ENCODE results near the gene TGM2.
A peak's percentile ranks its signal among the peaks of the same experiment; 100 is the strongest.

DNA sequence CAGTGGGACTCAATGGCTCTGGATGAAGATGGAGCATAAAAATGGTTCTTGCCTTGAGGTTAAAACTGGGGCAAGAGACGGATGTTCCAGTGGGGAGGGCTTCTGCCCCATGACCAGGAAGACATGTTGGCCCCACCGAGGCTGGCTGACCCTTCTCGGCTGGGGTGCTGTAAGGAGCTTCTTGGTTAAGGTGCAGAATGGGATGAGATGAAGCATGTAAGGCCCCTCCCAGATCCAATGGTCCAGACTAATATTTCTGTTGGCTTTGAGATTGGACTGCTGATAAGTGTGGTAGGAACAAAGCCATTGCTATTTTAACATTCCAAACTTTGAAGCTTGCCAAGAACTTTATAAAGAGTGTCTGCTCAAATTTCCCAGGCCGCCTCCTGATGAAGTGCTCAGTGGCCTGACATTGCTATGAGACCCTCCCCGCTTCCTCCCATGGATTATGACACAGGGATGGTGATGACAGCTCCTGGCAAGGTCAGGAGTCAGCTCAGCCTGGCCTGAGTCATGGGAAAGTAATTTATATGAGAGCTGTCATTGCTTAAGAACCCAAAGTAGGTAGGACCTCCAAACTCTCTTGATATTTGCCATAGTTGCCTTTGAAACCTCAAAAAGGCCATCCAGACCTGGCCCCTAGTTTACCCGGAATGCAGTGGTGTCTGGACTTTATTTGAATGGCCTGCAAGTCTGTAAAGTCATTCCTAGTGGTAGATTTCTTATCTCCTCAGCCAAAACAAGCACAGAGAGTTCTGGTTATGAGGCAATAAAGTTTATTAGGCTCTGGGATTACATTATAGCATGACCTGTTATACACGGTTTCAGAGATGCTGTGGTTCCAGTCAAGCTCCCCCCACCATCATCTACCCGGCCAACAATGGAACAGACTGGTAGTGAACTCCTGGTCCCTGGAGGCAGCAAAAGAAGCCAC is 55.2 kb downstream of the TGM2 start:
- TF ChIP-seq GATA3 (IDR thresholded peaks at IDR 0.05; ENCODE audit: low read depth, low read length), result peak; percentile 55; the same call in 1 of the 2 replicates
- TF ChIP-seq GATA2 (IDR thresholded peaks at IDR 0.05; ENCODE audit: low read depth, low read length), result peak; percentile 62
